ENCODE measurements around the gene RIMBP2.

Gene RIMBP2

DNA sequence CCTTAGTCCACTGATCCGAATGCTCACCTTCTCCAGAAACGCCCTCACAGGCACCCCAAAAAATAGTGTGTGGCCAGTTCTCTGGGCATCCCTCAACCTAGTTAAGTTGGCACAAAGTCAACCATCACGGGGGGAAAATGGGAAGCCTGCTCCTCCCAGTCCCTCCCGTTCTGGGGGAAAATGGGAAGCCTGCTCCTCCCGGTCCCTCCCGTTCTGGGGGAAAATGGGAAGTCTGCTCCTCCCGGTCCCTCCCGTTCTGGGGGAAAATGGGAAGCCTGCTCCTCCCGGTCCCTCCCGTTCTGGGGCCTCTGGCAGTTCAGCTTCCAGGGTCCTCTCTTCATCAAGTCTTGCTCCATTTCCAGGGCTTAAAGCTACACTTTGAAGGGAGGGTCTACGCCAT is 106.1 kb downstream of the RIMBP2 start:
- no peak for TF ChIP-seq CTCF (IDR thresholded peaks at IDR 0.05; ENCODE audit: control insufficient read depth, extremely low read depth, insufficient read depth)
- H3K4me3 ChIP-seq (ENCODE audit: low read depth, low read length): no peak overlapping the region
- no peak for DNase-seq (ENCODE audit: low read depth)

GRCh38 chr12:130608831-130609230 is 107.3 kb downstream of the RIMBP2 start:
- no peak for DNase-seq (ENCODE audit: low read depth)
- no peak overlapping the region for H3K4me3 ChIP-seq (ENCODE audit: low read depth, low read length)
- TF ChIP-seq CTCF (IDR thresholded peaks at IDR 0.05; ENCODE audit: control insufficient read depth, extremely low read depth, insufficient read depth): no peak

DNA sequence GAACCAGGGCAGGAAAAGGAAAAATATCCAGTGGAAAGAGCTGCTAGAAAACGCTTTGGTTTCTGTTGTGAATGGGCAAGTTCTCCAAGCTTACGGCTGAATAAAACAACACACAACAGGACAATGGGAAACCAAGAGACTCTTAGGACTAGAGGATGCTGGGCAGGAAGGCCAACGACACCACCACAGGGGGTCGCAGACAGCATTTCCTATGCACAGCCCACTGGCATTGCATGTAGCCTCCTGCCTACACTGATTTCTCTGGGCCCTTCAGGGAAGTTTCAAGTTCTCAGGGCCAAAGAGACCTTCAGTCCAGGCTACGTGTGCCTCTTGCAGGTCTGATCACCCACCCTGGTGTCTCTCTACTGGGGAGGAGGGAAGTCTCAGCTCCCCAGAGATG is 108.0 kb downstream of the RIMBP2 start:
- H3K4me3 ChIP-seq (ENCODE audit: low read depth, low read length): no peak overlapping the region
- no peak for TF ChIP-seq CTCF (IDR thresholded peaks at IDR 0.05; ENCODE audit: control insufficient read depth, extremely low read depth, insufficient read depth)
- DNase-seq (ENCODE audit: low read depth): no peak

- DNase-seq (ENCODE audit: low read depth): no peak
- TF ChIP-seq CTCF (IDR thresholded peaks at IDR 0.05; ENCODE audit: control insufficient read depth, extremely low read depth, insufficient read depth): no peak
These were observed 109.9 kb downstream of the RIMBP2 start for GRCh38 chr12:130606231-130606630.

GRCh38 chr12:130603396-130603965 is 112.6 kb downstream of the RIMBP2 start:
- H3K4me3 ChIP-seq (ENCODE audit: low read depth, low read length): no peak overlapping the region
- DNase-seq (ENCODE audit: low read depth): no peak
- no peak for TF ChIP-seq CTCF (IDR thresholded peaks at IDR 0.05; ENCODE audit: control insufficient read depth, extremely low read depth, insufficient read depth)

More at GRCh38 chr12:130606231-130606630, 109.9 kb downstream of the RIMBP2 start:
- H3K4me3 ChIP-seq (ENCODE audit: low read depth, low read length): no peak overlapping the region

- no peak for TF ChIP-seq CTCF (IDR thresholded peaks at IDR 0.05; ENCODE audit: control insufficient read depth, extremely low read depth, insufficient read depth)
- no peak for DNase-seq (ENCODE audit: low read depth)
These were observed 113.8 kb downstream of the RIMBP2 start for GRCh38 chr12:130602251-130602650.

GRCh38 chr12:130601327-130601726 is 114.8 kb downstream of the RIMBP2 start:
- DNase-seq (ENCODE audit: low read depth): no peak
- no peak for TF ChIP-seq CTCF (IDR thresholded peaks at IDR 0.05; ENCODE audit: control insufficient read depth, extremely low read depth, insufficient read depth)
- no peak overlapping the region for H3K4me3 ChIP-seq (ENCODE audit: low read depth, low read length)

More at GRCh38 chr12:130602251-130602650, 113.8 kb downstream of the RIMBP2 start:
- no peak overlapping the region for H3K4me3 ChIP-seq (ENCODE audit: low read depth, low read length)

Data from LNCaP clone FGC (cell line).